GM18520 (cell line): ENCODE data around the gene NTN5.

Experiments
- ATAC-seq: cut with Tn5 transposase; IDR thresholded peaks from one replicate; pipeline ENCODE4 v1.9.1; 2021; ENCODE audit not compliant: unreplicated experiment

Gene NTN5

DNA sequence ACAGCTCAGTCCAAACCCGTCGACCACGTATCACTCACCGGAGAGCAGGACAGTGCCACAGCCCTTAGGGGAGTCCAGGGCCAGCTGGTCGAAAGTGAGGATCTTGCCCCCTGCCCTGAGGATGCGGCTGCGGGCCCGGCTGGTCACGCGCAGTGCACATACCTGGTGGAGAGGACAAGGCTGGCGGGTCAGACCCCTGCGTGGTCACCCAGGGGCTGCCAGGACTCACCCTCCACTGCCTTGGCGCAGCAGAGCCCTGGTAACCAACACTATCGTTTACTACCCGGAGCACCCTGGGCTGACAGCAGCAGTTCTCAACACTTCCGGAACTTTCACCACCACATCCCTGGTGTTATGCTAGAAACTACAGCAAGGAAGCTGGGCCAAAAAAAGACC lies 56.8 kb downstream of the NTN5 start:
- ATAC-seq = no peak

DNA sequence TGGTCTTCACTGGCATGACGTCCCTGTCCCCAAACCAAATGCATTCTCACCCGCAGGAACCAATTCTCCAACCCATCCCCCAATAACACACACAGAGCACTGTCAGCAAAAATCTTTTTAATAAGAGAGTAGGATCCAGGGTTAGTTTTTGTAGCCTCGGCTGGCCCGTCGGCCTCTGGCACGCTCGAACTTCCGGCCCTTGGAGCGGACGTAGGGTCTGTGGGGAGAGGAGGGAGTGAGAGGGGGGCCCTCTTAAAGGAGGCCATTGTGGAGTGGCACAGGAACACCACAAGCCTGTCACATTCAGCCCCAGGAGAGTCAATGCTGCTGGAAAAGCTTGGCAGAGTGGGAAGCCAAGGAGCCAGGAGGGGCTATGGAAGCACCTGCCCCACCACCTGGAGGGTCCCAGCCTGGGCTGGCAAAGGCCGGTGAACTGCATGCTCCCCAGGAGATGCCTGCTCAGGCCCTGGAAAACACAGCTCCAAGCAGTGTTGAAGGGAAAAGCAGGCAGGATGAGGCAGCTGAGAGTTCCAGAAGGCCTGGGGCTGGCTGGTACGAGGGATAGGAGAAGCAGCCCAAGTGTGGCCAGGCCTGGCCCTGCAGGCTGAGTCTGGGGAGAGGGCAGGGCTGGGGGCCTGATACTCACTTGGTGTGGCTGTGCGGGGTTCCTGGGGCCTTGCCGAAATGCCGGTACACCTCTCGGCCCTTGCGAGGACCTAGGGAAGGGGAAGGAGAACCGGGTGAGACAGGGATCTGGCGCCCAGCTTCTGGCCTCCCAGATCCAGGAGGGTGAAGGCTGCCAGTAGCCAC lies 57.4 kb downstream of the NTN5 start:
- no peak for ATAC-seq

DNA sequence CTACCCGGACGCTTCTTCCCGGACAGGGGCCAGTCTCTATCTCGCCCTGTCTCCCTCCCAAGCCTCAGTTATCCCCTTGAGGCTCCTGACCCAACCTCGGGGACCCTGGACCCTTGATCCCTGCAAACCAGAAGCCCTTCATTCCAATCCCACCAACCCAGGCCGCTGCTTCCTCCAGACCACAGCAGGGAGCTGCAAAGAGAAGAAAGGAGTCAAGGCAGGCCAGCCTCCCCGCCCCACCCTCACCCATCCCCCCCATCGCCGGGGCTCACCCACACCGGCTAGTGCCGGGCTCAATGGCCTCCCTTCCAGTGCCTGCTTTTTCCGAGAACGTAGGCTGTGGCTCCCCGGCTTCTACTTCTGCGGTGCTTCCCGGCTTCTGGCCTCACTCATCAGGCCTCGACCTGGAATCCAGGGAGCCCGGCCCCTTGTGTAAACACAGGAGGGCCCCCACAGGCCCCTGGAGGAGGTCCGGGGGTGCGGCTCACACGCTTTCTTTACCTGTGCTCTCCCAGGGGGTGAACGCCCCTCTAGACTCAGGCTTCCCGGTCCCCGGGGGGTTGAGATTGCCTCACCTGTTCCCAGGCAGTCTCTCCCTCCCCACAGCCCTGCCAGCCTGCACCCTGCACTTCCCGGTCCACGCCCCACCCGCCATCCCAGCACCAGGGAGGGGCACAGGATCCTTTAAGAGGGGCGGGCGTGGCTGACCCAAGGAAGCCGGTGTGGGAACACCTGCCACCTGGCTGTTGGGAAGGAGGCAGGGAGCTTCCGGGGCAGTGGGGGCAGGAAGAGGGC lies 58.2 kb downstream of the NTN5 start, which contains the start of gene FAM83E:
FAM83E (minus strand) TSS at position 641 of the 795 bp plus-strand sequence. CDS start 1,704 bp downstream, outside the sequence.
- no peak for ATAC-seq

DNA sequence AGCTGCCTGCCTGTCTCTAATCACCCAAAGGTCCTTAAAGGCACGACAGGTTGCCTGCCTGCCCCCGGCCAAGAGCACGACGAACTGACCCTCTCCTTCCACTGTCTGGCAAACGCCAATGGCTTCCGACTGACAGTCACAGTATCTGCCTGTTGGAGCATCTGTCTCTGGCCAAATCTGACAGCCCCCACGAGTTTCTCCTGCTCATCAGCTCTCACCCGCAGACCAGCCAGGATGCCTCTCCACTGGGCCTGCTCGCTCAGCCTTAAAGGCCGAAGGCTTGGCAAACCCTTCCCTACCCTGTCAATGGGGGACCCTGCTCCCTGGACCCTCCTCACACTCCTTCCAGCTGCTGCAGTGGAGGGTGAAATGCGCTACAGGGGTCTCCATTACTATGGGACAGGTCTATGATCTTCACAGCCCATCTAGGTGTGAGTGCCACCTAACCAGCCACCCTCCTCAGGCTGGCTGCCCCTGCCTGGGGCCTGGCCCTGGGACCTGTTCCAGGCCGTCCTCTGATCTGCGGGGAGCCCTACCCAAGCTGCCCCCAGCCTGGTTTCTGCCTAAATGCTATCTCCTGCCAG lies 58.9 kb downstream of the NTN5 start:
- no peak for ATAC-seq

DNA sequence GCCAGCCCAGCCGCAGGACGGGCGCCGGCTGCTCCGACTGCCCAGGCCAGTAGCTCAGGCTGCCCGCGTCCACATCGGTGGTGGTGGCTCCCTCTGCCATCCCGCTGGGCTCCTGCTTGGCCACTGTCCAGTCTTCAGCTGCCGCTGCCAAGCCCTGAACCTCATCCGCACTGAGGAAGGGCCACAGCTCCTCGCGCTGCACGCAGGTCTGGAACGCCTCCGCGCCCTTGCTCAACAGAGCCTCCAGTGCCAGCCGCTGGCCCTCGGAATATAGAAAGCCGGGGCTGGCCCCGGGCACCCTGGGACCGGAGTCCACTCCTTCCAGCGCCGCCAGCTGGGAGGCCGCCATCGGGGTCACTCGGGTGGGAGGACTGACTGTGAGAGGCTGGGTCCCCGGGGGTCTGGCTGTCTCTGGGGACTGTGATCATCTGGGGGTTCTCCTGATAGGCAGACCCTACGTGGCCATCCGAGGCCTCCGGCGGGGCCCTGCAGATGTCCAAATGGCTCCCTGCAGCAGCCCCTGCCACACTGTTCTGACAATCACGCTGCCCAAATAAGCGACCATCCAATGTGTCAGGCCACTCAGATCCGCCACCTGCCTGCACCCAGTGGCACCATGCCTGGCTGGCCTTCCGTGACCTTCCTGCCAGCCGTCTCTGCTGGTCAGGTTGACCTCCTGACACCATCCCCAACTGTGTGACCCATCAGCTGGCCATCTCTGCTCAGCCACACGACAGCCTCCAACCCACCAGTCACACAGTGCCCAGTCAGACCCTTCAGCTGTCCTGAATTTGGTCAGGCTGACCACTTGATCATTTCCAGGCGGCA lies 59.6 kb downstream of the NTN5 start:
- no peak for ATAC-seq

DNA sequence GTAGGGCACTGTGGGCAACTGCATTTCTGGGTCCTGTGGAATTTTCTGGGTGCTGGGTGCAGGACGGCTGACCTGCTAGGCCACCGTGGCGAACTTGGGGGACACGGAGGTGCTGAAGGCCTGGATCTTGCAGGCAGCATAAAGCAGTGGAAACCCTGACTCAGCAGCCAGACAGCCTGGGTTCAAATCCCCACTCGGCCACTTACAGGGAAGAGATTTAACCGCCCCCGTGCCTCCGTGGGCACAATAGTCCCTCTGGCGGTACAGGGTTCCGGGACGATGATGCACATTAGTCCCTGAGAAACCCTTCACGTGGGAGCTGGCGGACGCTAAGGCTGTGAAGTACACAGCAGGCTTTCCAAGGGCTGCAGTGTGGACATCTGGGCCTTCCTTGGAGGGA lies 60.9 kb downstream of the NTN5 start:
- no peak for ATAC-seq
